ENCODE results near the gene CHML. TPM values are rescaled to one million over a fixed set of nuclear protein-coding genes. Genes with fewer than 3 reads are reported as not detected.

Gene CHML
- total RNA-seq, 1 donor, result 16.4 TPM

DNA sequence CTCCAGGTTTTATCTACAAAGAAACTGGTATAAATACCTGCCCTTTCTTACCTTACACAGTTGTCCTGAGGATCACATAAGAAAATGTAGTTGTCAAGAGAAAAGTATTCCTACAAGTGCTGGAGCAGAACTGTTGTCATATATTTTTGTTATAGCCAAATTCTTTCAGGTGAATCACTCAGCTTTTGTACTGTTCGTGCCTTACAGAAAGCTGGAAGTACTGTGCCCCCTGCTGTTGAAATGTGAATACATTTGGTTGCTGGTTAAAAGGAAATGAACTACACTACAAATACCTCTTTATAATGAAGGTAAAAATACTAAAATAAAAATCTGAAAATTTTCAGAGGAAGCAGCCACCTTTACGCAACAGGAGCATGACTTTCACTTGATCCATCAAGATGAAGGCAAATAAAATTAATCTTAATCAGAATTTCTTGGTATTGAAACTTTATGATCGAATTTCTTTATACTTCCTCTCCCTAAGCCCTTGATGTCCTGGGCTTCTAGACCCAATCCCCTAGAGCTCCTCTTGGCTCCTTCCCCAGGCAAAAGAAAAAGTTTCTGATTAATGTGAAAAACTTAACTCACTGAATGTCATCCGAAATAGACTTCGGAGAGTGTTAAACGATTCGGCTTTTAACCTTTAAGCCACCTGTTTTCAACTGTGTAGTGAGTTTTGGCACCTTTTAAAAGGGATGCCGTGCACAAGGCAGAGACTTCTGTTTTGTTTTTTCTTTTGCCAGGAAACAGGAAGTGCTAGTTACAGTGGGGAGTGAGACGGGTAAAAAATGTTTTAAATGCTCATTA is 12.5 kb downstream of the CHML start:
- no peak overlapping the region for H3K4me3 ChIP-seq (ENCODE audit: low read depth, low read length)
- peak; percentile 65 for TF ChIP-seq CTCF (IDR thresholded peaks at IDR 0.05; ENCODE audit: insufficient read depth, low read depth, low read length)
- DNase-seq (ENCODE audit: low read depth), result peak; percentile 80

GRCh38 chr1:241624935-241625334 is 15.2 kb downstream of the CHML start:
- no peak for TF ChIP-seq CTCF (IDR thresholded peaks at IDR 0.05; ENCODE audit: insufficient read depth, low read depth, low read length)
- no peak overlapping the region for H3K4me3 ChIP-seq (ENCODE audit: low read depth, low read length)
- no peak for DNase-seq (ENCODE audit: low read depth)

- TF ChIP-seq CTCF (IDR thresholded peaks at IDR 0.05; ENCODE audit: insufficient read depth, low read depth, low read length), result no peak
- DNase-seq (ENCODE audit: low read depth), result no peak
- no peak overlapping the region for H3K4me3 ChIP-seq (ENCODE audit: low read depth, low read length)
Measured at GRCh38 chr1:241622669-241623068, 17.5 kb downstream of the CHML start.

DNA sequence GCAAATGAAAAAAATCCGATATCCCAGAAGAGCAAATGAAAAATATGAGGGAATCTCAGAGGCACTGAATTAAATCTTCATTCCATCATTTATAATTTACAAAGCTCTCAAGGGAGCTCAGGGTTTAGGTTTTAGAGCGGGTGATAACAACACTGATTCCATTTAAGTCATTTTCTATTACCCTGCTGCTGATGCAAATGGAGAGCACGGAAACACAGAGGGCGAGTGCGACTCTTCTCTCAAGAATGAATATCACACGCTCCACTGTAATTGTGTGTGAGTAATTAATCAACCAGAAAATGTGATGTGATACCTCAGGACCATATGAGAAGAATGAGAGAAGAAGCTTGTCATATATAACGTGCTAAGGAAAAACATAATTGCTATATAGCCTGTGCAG is 22.7 kb downstream of the CHML start:
- no peak for TF ChIP-seq CTCF (IDR thresholded peaks at IDR 0.05; ENCODE audit: insufficient read depth, low read depth, low read length)
- H3K4me3 ChIP-seq (ENCODE audit: low read depth, low read length), result no peak overlapping the region
- no peak for DNase-seq (ENCODE audit: low read depth)

GRCh38 chr1:241615043-241615974 is 24.9 kb downstream of the CHML start:
- no peak for TF ChIP-seq CTCF (IDR thresholded peaks at IDR 0.05; ENCODE audit: insufficient read depth, low read depth, low read length)
- DNase-seq (ENCODE audit: low read depth), result no peak
- H3K4me3 ChIP-seq (ENCODE audit: low read depth, low read length), result no peak overlapping the region

GRCh38 chr1:241614572-241614971 is 25.6 kb downstream of the CHML start:
- DNase-seq (ENCODE audit: low read depth), result no peak
- no peak overlapping the region for H3K4me3 ChIP-seq (ENCODE audit: low read depth, low read length)
- no peak for TF ChIP-seq CTCF (IDR thresholded peaks at IDR 0.05; ENCODE audit: insufficient read depth, low read depth, low read length)
